ENCODE measurements around the gene SOWAHA. TPM values are rescaled to one million over a fixed set of nuclear protein-coding genes. Genes with fewer than 3 reads are reported as not detected.
A peak's percentile ranks its signal among the peaks of the same experiment; 100 is the strongest.

SOWAHA gene
- polyA plus RNA-seq, 2 of the 4 experiments (the other 2 are of a cell fraction) = 0.06 to 0.10 TPM

DNA sequence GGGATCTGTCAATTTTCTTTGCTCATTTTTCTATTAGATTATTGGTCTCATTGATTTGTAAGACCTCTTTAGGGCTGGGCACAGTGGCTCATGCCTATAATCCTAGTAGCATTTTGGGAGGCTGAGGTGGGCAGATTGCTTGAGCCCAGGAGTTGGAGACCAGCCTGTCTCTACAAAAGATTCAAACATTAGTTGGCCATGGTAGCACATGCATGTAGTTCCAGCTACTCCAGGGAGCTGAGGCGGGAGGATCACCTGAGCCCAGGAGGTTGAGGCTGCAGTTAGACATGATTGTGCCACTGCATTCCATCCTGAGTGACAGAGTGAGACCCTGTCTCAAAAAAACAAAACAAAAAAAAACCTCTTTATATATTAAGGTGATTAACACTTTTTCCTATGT is 23.8 kb downstream of the SOWAHA start (continued):
- TF ChIP-seq MAZ (IDR thresholded peaks at IDR 0.05; ENCODE audit: borderline replicate concordance, low read depth, low read length) = no peak
- TF ChIP-seq TFCP2L1 (CRISPR knock-in tag; IDR thresholded peaks at IDR 0.05) = no peak
- TF ChIP-seq, protein P1, sequence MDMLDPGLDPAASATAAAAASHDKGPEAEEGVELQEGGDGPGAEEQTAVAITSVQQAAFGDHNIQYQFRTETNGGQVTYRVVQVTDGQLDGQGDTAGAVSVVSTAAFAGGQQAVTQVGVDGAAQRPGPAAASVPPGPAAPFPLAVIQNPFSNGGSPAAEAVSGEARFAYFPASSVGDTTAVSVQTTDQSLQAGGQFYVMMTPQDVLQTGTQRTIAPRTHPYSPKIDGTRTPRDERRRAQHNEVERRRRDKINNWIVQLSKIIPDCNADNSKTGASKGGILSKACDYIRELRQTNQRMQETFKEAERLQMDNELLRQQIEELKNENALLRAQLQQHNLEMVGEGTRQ (IDR thresholded peaks at IDR 0.05) = no peak
- no peak for TF ChIP-seq ZNF302 (CRISPR knock-in tag; IDR thresholded peaks at IDR 0.05)
- no peak for TF ChIP-seq ESRRA (IDR thresholded peaks at IDR 0.05; ENCODE audit: borderline replicate concordance, low read length)

- no peak overlapping the region for H3K27ac ChIP-seq
- DNase-seq (ENCODE audit: low read depth in 1 of 2, low spot score in 1 of 2) (no peak), ATAC-seq (no peak; a peak in 1 of 6 replicates), FAIRE-seq (no peak)
- H3K4me1 ChIP-seq = peaks cover 4% of the 10 kb centered on the region; the same call in 1 of the 3 replicates
- CTCF ChIA-PET = interaction anchor here (2.8 to 2.9 kb wide), 2 partner anchors 8 to 18 kb away, joined by 14 read pairs; partner anchors contain the start of gene SHROOM1
- WGBS (ENCODE audit: missing lambda C conversion rate) = 81% methylated on average over 2 of the region's 2 CpGs
- TF ChIP-seq MAZ (IDR thresholded peaks at IDR 0.05; ENCODE audit: borderline replicate concordance, low read depth, low read length) = no peak
- no peak for TF ChIP-seq CHD4 (IDR thresholded peaks at IDR 0.05; ENCODE audit: borderline replicate concordance)
- no peak for TF ChIP-seq RFX5 (IDR thresholded peaks at IDR 0.05)
- TF ChIP-seq HES2 (IDR thresholded peaks at IDR 0.05) = no peak
- H3K4me3 ChIP-seq = no peak overlapping the region
- POLR2A ChIA-PET = no interaction called here
- no peaks in the 10 kb centered on the region for H3K9me3 ChIP-seq
- H3K4me2 ChIP-seq = no peak overlapping the region
Observed at GRCh38 chr5:132837868-132838267, 24.8 kb downstream of the SOWAHA start.

DNA sequence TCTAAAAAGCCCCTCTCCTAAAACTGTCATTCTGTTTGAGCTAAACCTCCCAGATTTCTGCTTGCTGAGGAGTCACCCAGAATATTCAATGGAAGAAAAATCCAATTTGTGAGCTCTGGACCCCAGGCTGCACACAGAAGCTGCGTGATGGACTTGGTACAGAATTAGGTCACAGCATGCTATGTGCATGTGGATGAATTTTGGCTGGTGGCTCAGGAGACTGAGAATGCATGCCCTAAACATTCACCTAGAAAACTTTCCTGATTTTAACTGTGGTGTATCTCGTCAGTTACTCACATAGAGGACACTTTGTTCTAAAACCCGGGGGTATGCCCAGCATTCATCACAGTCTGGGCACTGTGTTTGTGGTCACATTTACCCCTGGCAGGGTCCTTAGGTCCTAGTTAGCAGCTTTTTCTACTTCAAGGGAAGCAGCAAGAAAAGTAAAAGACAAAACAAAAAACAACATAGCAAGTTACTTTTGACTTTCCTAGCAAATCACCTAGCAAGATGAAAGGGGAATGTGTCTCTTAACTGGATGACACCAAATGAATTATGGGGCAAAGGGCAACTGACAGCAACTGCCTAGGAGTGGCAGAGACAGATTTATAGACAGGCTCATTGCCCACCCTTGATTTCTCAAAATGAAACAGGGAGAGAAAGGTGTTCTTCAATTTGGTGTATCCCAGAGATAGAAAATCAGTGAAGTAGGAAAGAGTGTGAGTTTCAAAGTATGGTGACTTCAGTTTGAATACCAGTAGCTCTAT is 25.6 kb downstream of the SOWAHA start:
- FAIRE-seq = no peak
- H3K27ac ChIP-seq = no peak overlapping the region
- DNase-seq (ENCODE audit: low read depth in 1 of 2, low spot score in 1 of 2) = no peak
- TF ChIP-seq PHF8 (IDR thresholded peaks at IDR 0.05; ENCODE audit: borderline replicate concordance, low read depth) = no peak
- ChIA-PET POLR2A (no interaction called here), CTCF (interaction anchor here (1.0 to 2.9 kb wide), 3 partner anchors 9 to 28 kb away, joined by 4 to 14 read pairs (median 14); partner anchors contain the start of genes GDF9, SHROOM1 and UQCRQ)
- 71% methylated on average over 3 of the region's 3 CpGs for WGBS (ENCODE audit: missing lambda C conversion rate)
- ATAC-seq = no peak
- H3K4me2 ChIP-seq = no peak overlapping the region
- no peaks in the 10 kb centered on the region for H3K9me3 ChIP-seq
- no peak overlapping the region for H3K4me3 ChIP-seq
- peaks cover 4% of the 10 kb centered on the region; the same call in 1 of the 3 replicates for H3K4me1 ChIP-seq

GRCh38 chr5:132839426-132840301 is 26.6 kb downstream of the SOWAHA start:
- Histone ChIP-seq H3K4me1 (peaks cover 4% of the 10 kb centered on the region; the same call in 1 of the 3 replicates), H3K9me3 (no peaks in the 10 kb centered on the region), H3K4me3 (no peak overlapping the region), H3K27ac (peak overlapping the region in 1 of 2 experiments; percentile 9; a peak in 1 of 6 replicates), H3K4me2 (no peak overlapping the region)
- CTCF ChIA-PET = interaction anchor here (1.0 to 2.9 kb wide), 3 partner anchors 10 to 27 kb away, joined by 4 to 14 read pairs (median 14); partner anchors contain the start of genes GDF9, SHROOM1 and UQCRQ
- POLR2A ChIA-PET = no interaction called here
- ATAC-seq = no peak
- 82% methylated on average over 8 of the region's 8 CpGs for WGBS (ENCODE audit: missing lambda C conversion rate)
- DNase-seq (ENCODE audit: low read depth in 1 of 2, low spot score in 1 of 2) = no peak
- FAIRE-seq = no peak
- TF ChIP-seq KDM5A (IDR thresholded peaks at IDR 0.05) = no peak
- TF ChIP-seq JUNB (IDR thresholded peaks at IDR 0.05) = no peak
- TF ChIP-seq HOXA7 (CRISPR knock-in tag; IDR thresholded peaks at IDR 0.05) = no peak
- no peak for TF ChIP-seq MAZ (IDR thresholded peaks at IDR 0.05; ENCODE audit: borderline replicate concordance, low read depth, low read length)
- no peak for TF ChIP-seq ZFP36 (IDR thresholded peaks at IDR 0.05; ENCODE audit: borderline replicate concordance, partially characterized antibody)
- no peak for TF ChIP-seq GATA3 (IDR thresholded peaks at IDR 0.05; ENCODE audit: borderline replicate concordance)
- TF ChIP-seq, protein P2, sequence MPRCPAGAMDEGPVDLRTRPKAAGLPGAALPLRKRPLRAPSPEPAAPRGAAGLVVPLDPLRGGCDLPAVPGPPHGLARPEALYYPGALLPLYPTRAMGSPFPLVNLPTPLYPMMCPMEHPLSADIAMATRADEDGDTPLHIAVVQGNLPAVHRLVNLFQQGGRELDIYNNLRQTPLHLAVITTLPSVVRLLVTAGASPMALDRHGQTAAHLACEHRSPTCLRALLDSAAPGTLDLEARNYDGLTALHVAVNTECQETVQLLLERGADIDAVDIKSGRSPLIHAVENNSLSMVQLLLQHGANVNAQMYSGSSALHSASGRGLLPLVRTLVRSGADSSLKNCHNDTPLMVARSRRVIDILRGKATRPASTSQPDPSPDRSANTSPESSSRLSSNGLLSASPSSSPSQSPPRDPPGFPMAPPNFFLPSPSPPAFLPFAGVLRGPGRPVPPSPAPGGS (IDR thresholded peaks at IDR 0.05) = no peak
- TF ChIP-seq MAFK (IDR thresholded peaks at IDR 0.05; ENCODE audit: partially characterized antibody) = no peak
- no peak for TF ChIP-seq POLR2A (IDR thresholded peaks at IDR 0.05; ENCODE audit: low read length)
- TF ChIP-seq TFCP2L1 (CRISPR knock-in tag; IDR thresholded peaks at IDR 0.05) = no peak
- TF ChIP-seq RAD21 (conservative IDR thresholded peaks at IDR 0.05 in 1 of 2, IDR thresholded peaks at IDR 0.05 in 1 of 2) = no peak
- TF ChIP-seq RCOR1 (IDR thresholded peaks at IDR 0.05; ENCODE audit: low read depth, low read length) = no peak
